ENCODE data around the gene PTPN5.

PTPN5 gene

GRCh38 chr11:18736590-18737148 is 54.9 kb downstream of the PTPN5 start:
- DNase-seq = no peak

GRCh38 chr11:18733202-18733601 is 58.4 kb downstream of the PTPN5 start:
- no peak for DNase-seq

- DNase-seq = peak; percentile 58
Observed at GRCh38 chr11:18731949-18732821, 59.4 kb downstream of the PTPN5 start.

GRCh38 chr11:18731441-18731840 is 60.2 kb downstream of the PTPN5 start:
- DNase-seq = no peak

GRCh38 chr11:18730020-18730419 is 61.6 kb downstream of the PTPN5 start:
- DNase-seq = no peak

GRCh38 chr11:18729426-18729825 is 62.2 kb downstream of the PTPN5 start:
- no peak for DNase-seq

GRCh38 chr11:18728658-18729057 is 62.9 kb downstream of the PTPN5 start:
- no peak for DNase-seq

GRCh38 chr11:18727479-18728236 is 63.9 kb downstream of the PTPN5 start:
- DNase-seq = peak; percentile 52

- no peak for DNase-seq
Observed at GRCh38 chr11:18726040-18726439, 65.6 kb downstream of the PTPN5 start, which contains the start of gene IGSF22. Gene IGSF22, minus strand, starts transcription at chr11:18726188. Its CDS starts 1,952 bp downstream, at chr11:18724236.

GRCh38 chr11:18723991-18724390 is 67.6 kb downstream of the PTPN5 start:
- no peak for DNase-seq

GRCh38 chr11:18722293-18722637 is 69.3 kb downstream of the PTPN5 start:
- no peak for DNase-seq

- peak; percentile 57 for DNase-seq
Observed at GRCh38 chr11:18721561-18722292, 69.9 kb downstream of the PTPN5 start.

GRCh38 chr11:18720808-18721560 is 70.6 kb downstream of the PTPN5 start:
- DNase-seq = peak; percentile 71

GRCh38 chr11:18720091-18720807 is 71.3 kb downstream of the PTPN5 start:
- no peak for DNase-seq

- DNase-seq = no peak
Observed at GRCh38 chr11:18715476-18715875, 76.1 kb downstream of the PTPN5 start.

GRCh38 chr11:18714443-18714780 is 77.2 kb downstream of the PTPN5 start:
- DNase-seq = no peak

GRCh38 chr11:18713646-18714442 is 77.8 kb downstream of the PTPN5 start:
- no peak for DNase-seq

GRCh38 chr11:18710545-18710944 is 81.1 kb downstream of the PTPN5 start:
- no peak for DNase-seq

GRCh38 chr11:18709414-18709813 is 82.2 kb downstream of the PTPN5 start:
- DNase-seq = no peak

- no peak for DNase-seq
Observed at GRCh38 chr11:18707811-18708340, 83.7 kb downstream of the PTPN5 start.
